ENCODE data around the gene DSCAML1. TPM values are rescaled to one million over a fixed set of nuclear protein-coding genes. Genes with fewer than 3 reads are reported as not detected.

The DSCAML1 gene
- total RNA-seq, 2 donors from 2014 or later: 0.21 to 0.92 TPM

- Mint-ChIP-seq H3K4me3 (no peak overlapping the region), H3K4me1 (peaks cover 10% of the 10 kb centered on the region), H3K27ac (no peak overlapping the region), H3K36me3 (ENCODE audit: low read depth) (no peaks in the 10 kb centered on the region), H3K27me3 (peaks cover 36% of the 10 kb centered on the region)
- H3K9me3 ChIP-seq (ENCODE audit: control insufficient read depth, low read length, poor library complexity, severe bottlenecking): no peaks in the 10 kb centered on the region
- ATAC-seq: no peak
- no peak for DNase-seq
Measured at GRCh38 chr11:117744471-117745150, 52.4 kb downstream of the DSCAML1 start.

DNA sequence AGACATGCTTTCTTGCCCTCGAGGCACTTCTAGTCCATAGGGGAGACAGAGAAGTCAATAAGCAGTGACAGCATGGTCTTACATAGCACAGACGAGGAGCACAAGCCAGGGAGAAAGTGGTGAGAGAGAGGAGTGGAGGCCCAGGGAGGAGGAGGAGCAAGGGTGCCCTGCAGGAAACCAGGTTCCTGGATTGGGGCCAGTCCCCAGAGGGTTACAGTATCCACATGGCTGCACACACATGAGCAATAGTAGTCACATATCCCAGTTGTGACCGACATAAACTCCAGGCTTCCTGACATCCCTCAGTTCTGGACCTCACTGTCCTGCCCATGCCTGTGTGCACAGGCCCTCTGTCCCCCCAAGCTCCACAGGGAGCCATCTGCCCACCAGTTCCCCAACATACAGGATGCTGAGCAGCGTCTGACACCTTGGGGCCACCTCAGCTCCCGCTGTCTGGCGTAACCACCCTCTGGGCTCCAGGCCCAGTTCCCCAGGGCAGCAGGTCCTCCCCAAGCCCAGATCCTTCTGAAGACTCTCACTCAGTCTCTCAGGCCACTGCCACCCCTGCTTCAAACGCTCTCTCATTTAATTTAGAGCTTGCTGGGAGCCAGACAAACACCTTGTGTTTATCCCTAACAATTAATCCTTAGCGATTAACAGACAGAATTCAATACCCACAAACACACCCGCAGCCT, 53.7 kb downstream of the DSCAML1 start:
- no peak for DNase-seq

DNA sequence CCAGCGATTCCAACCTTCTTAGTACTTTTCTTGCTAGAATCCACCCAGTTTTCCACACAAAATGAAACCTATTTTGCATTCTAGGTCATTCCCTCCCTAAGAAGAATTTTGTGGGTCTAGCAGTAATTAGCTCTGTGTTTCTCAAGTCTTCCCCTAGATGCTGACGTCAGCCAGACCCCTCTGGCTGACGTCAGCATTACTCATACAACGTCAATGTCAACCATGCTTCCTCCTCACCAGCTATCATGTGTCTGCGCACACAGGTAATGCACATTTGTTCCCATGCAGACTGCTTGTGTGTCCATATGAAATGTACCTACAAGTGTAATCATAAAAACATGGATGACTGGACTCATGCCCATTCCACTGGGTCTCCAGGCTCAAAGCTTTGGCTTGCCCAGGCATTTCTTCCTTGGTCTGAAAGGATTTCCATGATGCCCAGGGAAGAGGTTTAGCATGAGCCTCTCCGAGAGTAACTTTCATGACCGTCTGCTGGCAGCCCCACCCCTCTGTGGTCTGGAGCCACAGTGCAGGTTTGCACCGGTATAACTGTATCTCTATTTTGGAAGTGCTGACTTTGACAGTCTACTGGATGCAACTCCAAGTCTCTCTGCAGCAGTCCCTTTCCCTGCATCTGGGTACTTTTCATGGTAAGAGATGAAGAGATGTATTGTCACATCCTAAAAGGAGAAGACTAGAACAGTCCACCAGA, 58.6 kb downstream of the DSCAML1 start:
- Mint-ChIP-seq H3K27me3 (peaks cover 48% of the 10 kb centered on the region), H3K36me3 (ENCODE audit: low read depth) (no peaks in the 10 kb centered on the region), H3K4me3 (no peak overlapping the region), H3K27ac (no peak overlapping the region), H3K4me1 (peaks cover 5% of the 10 kb centered on the region)
- no peaks in the 10 kb centered on the region for H3K9me3 ChIP-seq (ENCODE audit: control insufficient read depth, low read length, poor library complexity, severe bottlenecking)
- DNase-seq (no peak), ATAC-seq (no peak)

More for the DNA sequence above, 53.7 kb downstream of the DSCAML1 start:
- no peaks in the 10 kb centered on the region for H3K36me3 Mint-ChIP-seq (ENCODE audit: low read depth)
- peaks cover 46% of the 10 kb centered on the region for H3K27me3 Mint-ChIP-seq
- no peaks in the 10 kb centered on the region for H3K9me3 ChIP-seq (ENCODE audit: control insufficient read depth, low read length, poor library complexity, severe bottlenecking)
- peaks cover 10% of the 10 kb centered on the region for H3K4me1 Mint-ChIP-seq
- H3K4me3 Mint-ChIP-seq: no peak overlapping the region
- no peak for ATAC-seq
- no peak overlapping the region for H3K27ac Mint-ChIP-seq

DNA sequence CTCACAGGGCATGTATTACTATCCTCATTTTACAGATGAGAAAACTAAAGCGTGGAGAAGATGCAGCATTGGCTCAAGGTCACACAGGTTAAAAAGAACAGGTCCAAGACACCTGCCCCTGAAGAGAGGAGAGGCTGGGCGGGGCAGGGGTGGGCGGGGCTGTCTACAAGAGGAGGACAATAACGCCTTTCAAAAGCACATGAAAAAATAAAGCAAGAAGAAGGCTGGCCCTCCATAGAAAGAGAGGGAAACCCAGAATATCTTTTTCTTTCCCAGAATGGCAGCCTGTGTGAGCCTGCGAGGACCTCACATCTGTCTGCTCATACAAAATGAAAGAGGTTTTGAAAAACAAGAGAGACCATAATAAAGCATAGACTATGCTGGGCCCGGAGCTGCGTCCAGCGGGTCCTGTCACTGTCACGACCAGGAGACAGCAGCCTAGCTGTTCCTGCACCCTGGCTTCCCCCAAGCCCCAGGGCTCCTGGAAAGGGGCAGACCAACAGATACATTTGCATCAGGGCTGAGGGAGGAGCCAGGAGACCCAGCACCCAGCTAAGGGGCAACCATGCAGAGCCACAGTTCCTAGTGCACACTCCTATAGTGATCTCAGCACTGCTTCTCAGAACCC, 61.6 kb downstream of the DSCAML1 start:
- ATAC-seq (no peak), DNase-seq (no peak)
- Mint-ChIP-seq H3K4me1 (peaks cover 2% of the 10 kb centered on the region), H3K4me3 (no peak overlapping the region), H3K27me3 (peaks cover 44% of the 10 kb centered on the region), H3K27ac (no peak overlapping the region), H3K36me3 (ENCODE audit: low read depth) (no peaks in the 10 kb centered on the region)
- H3K9me3 ChIP-seq (ENCODE audit: control insufficient read depth, low read length, poor library complexity, severe bottlenecking): no peaks in the 10 kb centered on the region

GRCh38 chr11:117734601-117735024, 62.4 kb downstream of the DSCAML1 start:
- Mint-ChIP-seq H3K27ac (no peak overlapping the region), H3K36me3 (ENCODE audit: low read depth) (no peaks in the 10 kb centered on the region), H3K4me1 (peaks cover 2% of the 10 kb centered on the region), H3K4me3 (no peak overlapping the region), H3K27me3 (peaks cover 42% of the 10 kb centered on the region)
- DNase-seq (no peak), ATAC-seq (no peak)
- H3K9me3 ChIP-seq (ENCODE audit: control insufficient read depth, low read length, poor library complexity, severe bottlenecking): no peaks in the 10 kb centered on the region

DNA sequence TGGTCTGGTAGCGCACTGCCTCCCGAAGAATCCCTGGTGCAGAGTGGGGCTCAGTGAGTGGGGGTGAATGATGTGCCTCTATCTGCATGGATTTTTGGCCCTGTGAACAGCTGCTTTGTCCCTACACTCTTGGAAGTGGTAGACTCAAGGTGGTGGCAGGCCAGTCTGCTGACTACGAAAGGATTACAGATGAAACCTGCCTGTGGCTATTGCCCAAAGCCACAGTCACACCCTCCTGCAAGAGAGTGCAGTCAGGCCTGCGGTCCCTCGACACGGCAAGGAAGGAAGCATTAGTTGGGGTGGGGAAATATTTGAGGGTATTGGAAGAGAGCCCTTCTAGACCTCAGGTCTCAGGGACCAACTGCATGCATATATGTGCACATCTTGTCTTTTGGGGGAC, 63.7 kb downstream of the DSCAML1 start:
- Mint-ChIP-seq H3K4me3 (no peak overlapping the region), H3K36me3 (ENCODE audit: low read depth) (no peaks in the 10 kb centered on the region), H3K27me3 (peaks cover 29% of the 10 kb centered on the region), H3K27ac (no peak overlapping the region), H3K4me1 (peaks cover 2% of the 10 kb centered on the region)
- DNase-seq (no peak), ATAC-seq (no peak)
- H3K9me3 ChIP-seq (ENCODE audit: control insufficient read depth, low read length, poor library complexity, severe bottlenecking): no peaks in the 10 kb centered on the region

GRCh38 chr11:117731722-117732290, 65.2 kb downstream of the DSCAML1 start:
- H3K27ac Mint-ChIP-seq: no peak overlapping the region
- H3K4me1 Mint-ChIP-seq: peaks cover 2% of the 10 kb centered on the region
- H3K27me3 Mint-ChIP-seq: peaks cover 21% of the 10 kb centered on the region
- H3K4me3 Mint-ChIP-seq: no peak overlapping the region
- H3K9me3 ChIP-seq (ENCODE audit: control insufficient read depth, low read length, poor library complexity, severe bottlenecking): no peaks in the 10 kb centered on the region
- ATAC-seq: no peak
- no peak for DNase-seq
- no peaks in the 10 kb centered on the region for H3K36me3 Mint-ChIP-seq (ENCODE audit: low read depth)

GRCh38 chr11:117730208-117730800, 66.7 kb downstream of the DSCAML1 start:
- Mint-ChIP-seq H3K27ac (no peak overlapping the region), H3K4me3 (no peak overlapping the region), H3K27me3 (peaks cover 23% of the 10 kb centered on the region), H3K4me1 (peaks cover 2% of the 10 kb centered on the region), H3K36me3 (ENCODE audit: low read depth) (no peaks in the 10 kb centered on the region)
- DNase-seq: no peak
- ATAC-seq: no peak
- H3K9me3 ChIP-seq (ENCODE audit: control insufficient read depth, low read length, poor library complexity, severe bottlenecking): no peaks in the 10 kb centered on the region

- H3K36me3 Mint-ChIP-seq (ENCODE audit: low read depth): no peaks in the 10 kb centered on the region
- H3K4me3 Mint-ChIP-seq: no peak overlapping the region
- H3K27ac Mint-ChIP-seq: no peak overlapping the region
- DNase-seq (no peak), ATAC-seq (no peak)
- H3K27me3 Mint-ChIP-seq: peaks cover 35% of the 10 kb centered on the region
- H3K4me1 Mint-ChIP-seq: no peaks in the 10 kb centered on the region
- H3K9me3 ChIP-seq (ENCODE audit: control insufficient read depth, low read length, poor library complexity, severe bottlenecking): no peaks in the 10 kb centered on the region
Measured at GRCh38 chr11:117725048-117725734, 71.8 kb downstream of the DSCAML1 start.

- H3K27ac Mint-ChIP-seq: no peak overlapping the region
- peaks cover 40% of the 10 kb centered on the region for H3K27me3 Mint-ChIP-seq
Measured at GRCh38 chr11:117724621-117725020, 72.4 kb downstream of the DSCAML1 start.

DNA sequence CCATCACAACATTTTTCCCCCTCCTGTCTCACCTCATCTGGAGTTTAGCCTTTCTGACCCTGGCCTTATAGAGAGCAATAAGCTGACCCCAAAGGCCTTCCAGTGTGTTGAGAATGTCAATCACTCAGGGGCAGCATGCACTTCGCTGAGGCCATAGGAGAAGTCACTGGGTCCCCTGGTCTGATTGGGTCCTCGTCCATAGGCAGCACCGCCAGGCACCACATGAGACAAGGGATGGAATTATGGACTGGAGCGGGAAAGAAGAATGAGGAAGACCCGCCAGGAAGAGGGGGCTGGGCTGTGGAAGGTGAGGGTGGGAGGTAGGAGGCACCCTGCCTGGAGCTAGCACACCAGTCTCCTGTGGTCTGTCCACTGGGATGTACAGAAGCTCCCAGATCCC, 72.9 kb downstream of the DSCAML1 start:
- Mint-ChIP-seq H3K4me3 (no peak overlapping the region), H3K27me3 (peaks cover 40% of the 10 kb centered on the region), H3K27ac (no peak overlapping the region), H3K36me3 (ENCODE audit: low read depth) (no peaks in the 10 kb centered on the region), H3K4me1 (no peaks in the 10 kb centered on the region)
- H3K9me3 ChIP-seq (ENCODE audit: control insufficient read depth, low read length, poor library complexity, severe bottlenecking): no peaks in the 10 kb centered on the region
- DNase-seq: no peak
- no peak for ATAC-seq

More at GRCh38 chr11:117724621-117725020, 72.4 kb downstream of the DSCAML1 start:
- Mint-ChIP-seq H3K36me3 (ENCODE audit: low read depth) (no peaks in the 10 kb centered on the region), H3K4me1 (no peaks in the 10 kb centered on the region), H3K4me3 (no peak overlapping the region)
- ATAC-seq (no peak), DNase-seq (no peak)
- H3K9me3 ChIP-seq (ENCODE audit: control insufficient read depth, low read length, poor library complexity, severe bottlenecking): no peaks in the 10 kb centered on the region

DNA sequence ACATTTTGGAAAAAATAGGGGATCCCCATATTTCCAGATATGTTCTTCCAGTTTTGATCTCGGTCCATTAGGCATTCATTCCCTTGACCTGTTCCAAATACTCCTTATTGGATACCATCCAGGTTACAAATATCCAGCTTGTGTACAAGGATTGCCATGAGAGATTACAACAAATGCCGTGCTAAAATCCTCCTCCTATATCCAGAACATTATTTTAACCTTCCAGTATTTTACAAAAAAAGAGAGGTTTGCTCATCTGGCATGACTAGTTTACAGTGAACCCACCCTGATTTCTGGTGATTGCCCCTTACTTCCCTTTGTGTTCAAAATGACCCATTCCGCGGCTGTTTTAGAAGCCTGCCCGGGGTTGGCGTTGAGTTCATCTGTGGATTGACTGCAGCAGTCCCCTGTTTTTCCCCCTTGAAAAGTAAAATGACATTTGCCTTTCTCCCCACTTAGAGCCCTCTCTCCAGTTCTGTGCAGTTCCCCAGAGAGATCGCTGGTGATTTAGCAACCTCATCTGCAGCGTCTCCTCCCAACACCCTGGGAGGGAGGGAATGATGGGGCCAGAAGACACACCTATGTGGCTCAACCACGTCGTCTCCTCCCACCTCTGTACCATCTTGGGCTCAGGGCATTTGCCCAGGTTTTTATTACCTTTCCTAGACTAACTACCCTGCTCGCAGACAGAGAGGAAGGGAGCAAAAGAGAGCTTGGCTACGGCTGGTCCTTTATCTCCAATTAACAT, 73.6 kb downstream of the DSCAML1 start:
- no peak for ATAC-seq
- no peaks in the 10 kb centered on the region for H3K9me3 ChIP-seq (ENCODE audit: control insufficient read depth, low read length, poor library complexity, severe bottlenecking)
- Mint-ChIP-seq H3K36me3 (ENCODE audit: low read depth) (no peaks in the 10 kb centered on the region), H3K27me3 (peaks cover 45% of the 10 kb centered on the region), H3K27ac (no peak overlapping the region), H3K4me3 (no peak overlapping the region), H3K4me1 (no peaks in the 10 kb centered on the region)
- DNase-seq: no peak

Measured in T-helper 17 cell (primary cell).